Stimulated activated CD8-positive, alpha-beta memory T cell treated with anti-CD3 and anti-CD28 coated beads, Interleukin-4, amount 100 ng/mL, for 24 hours (primary cell): ENCODE measurements around the gene ECE1.
"Not testable (repeated sequence)": the region's sequence is repeated elsewhere in the genome, so short reads cannot be mapped to it uniquely, and the experiment has no call there.

Source experiments
- DNase-seq: peaks from one replicate; pipeline ENCODE4 v3.0.0-alpha.2; 2020; ENCODE audit warnings: low read depth

ECE1 gene

DNA sequence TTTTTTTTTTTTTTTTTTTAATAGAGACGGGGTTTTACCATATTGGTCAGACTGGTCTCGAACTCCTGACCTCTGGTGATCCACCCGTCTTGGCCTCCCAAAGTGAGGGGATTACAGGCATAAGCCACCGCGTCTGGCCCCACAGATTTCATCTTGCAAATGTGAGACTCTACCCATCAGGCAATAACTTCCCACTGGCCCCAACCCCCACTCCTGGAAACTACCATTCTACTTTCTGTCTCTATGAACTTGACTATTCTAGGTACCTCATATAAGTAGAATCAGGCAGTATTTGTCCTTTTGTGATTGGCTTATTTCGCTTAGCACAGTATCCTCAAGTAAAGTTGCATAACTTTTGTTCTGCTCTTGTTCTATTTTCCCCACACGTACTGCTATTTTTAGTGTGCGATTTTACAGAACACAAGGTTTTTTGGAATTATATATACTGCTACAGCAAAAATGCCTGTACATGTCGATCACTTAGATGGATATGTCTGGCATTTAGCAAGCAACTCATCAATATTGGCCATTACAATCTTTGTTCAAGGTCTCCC is 40.2 kb downstream of the ECE1 start:
- DNase-seq = no peak

- no peak for DNase-seq
Observed at GRCh38 chr1:21247892-21248715, 42.2 kb downstream of the ECE1 start.

DNA sequence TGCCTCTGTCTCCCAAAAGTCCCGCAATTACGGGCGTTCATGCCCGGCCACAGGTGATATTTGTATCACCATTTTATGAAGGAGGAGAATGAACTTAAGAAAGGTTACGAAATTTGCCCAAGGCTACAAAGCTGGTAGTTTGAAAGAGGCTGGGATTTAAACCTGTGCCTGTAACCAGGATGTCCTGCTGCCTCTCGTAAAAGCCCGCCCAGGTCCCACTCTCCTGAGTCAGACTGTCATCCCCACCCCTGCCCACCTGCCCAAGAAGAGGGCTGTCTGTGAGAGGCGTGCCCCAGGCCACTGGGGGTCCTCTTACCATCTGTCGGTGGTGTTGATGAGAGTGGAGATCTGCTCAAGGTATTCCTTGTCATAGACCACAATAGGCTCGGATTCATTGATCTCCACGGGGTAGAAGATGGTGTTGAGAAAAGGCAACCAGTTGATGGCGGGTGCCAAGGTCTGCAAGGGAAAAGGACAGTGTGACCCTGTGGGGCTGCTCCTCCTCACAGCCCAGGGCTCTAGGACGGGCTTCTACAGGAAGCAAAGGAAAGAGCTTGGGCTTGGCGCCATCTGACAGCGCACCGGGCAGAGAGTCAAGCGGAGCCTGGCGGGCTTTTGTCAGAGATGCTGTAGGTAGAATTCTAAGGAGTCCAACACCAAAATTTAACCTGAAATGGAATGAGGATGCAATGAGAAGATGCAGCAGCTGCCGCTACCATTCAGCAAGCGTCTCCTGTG is 43.2 kb downstream of the ECE1 start:
- no peak for DNase-seq

- no peak for DNase-seq
Observed at GRCh38 chr1:21245688-21246229, 44.5 kb downstream of the ECE1 start.

GRCh38 chr1:21244986-21245687 is 45.1 kb downstream of the ECE1 start:
- no peak for DNase-seq

DNA sequence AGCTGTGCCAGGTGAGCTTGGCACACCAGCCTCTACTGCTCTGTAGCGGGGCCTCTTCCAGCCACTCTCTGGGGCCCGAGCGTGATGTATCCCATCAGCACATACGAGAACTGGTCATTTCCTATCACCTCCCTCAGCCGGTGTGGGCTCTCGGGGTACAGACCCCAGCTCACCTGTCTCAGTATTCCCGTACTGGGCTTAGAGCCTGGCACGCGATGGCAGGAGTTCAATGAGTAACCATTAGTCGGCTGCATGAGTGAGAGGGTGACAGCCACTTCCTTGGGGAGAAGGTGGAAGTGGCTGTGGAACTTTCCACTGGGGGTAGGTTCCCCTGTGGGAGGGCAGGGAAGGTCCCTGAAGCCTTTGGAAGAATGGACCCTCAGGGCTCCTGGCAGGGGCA is 46.1 kb downstream of the ECE1 start:
- no peak for DNase-seq

DNA sequence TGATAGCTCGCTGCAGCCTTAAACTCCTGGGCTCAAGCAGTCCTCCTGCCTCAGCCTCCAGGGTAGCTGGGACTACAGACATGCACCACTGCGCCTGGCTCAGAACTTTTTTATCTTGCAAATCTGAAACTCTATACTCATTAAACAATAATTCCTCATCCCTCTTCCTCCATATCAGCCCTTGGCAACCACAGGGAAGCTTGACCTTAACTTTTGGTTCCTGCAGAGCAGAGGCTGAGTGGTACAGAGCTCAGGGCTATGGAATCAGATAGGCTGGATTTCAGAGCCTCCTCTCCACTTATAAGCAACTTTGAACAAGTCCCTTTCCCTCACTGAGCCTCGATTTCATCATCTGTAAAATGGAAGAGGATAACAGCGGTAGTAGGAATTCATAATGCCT is 47.4 kb downstream of the ECE1 start:
- DNase-seq = no peak

DNA sequence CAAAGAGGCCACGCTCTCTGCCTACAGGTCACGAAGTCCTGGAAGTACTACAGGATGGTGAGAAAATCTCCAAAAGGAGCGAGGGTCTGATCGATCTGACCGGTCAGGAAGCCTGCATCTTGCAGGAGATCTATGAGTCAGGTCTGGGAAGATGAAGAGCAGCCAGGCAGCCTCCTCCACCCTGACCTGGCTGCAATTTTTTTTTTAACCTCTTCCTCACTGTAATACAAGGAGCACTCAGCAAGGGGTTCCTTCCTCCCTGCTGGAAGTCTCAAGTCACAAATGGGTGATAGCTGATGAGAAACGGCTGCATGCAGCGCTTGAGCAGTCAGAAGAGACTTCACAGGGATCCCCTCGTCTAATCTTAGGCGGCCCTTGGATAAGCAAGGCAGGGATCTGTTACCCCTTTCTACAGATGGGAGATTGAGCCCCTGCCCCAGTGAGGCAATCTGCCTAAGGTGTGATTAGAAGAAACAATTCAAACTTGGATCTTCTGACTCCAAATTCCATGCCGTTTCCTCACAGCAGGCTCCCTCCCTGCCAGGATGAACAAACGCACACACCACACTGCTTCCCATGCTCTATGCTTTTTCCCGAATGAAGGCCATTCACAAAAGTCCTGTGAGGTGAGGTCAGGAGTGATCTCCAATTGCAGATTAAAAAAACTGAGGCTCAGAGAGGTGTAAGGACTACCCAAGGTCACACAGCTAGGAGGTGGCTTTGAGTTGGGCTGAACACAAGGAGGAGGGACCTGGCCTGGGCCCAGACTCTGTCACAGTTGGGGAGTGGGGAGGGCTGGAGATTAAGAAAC is 48.3 kb downstream of the ECE1 start:
- DNase-seq = no peak

- DNase-seq = no peak
Observed at GRCh38 chr1:21240706-21241105, 49.6 kb downstream of the ECE1 start.

- DNase-seq = no peak
Observed at GRCh38 chr1:21239221-21239620, 51.0 kb downstream of the ECE1 start.

GRCh38 chr1:21238141-21238800 is 52.0 kb downstream of the ECE1 start:
- DNase-seq = no peak

DNA sequence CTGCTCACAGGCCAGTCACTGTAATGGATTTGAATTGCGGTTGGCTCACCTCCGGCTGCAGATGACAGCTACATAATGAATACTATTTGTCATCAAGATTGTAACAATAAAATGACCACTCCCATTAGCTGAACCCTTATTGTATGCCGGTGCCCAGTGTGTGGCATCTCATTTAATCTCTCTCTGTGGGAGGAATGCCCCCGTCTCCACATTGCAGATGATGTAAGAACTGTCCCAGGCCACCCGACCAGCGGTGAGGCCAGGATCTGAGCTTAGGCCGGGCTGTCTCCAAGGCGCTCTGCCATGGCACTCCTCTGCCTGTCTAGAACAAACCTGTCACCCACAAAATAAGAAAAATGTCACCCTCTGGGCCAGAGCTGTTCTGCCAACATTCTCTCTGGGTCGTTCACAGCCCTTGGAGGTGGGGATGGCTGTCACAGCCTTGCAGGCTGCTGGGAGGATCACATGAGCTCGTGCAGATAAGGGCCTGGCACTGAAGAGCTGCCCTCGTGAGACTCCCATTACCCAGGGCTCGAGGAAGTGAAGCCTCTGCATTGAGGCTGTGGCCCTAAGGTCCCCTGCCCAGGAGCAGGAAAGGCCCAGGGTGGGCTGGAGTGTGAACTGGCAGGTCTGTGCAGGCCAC is 52.7 kb downstream of the ECE1 start:
- no peak for DNase-seq

DNA sequence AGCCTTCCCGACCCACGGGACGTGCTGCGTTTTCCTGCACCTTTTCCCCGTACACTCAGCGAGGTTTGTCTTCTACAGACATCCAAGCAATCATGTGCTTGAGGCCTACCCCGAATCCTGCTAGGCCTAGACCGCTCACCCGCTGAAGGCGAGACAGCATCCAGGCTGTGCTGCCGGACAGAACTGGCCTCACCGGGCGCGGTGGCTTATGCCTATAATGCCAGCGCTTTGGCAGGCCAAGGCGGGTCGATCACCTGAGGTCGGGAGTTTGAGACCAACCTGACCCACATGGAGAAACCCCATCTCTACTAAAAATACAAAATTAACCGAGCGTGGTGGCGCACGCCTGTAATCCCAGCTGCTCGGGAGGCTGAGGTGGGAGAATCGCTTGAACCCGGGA is 54.1 kb downstream of the ECE1 start:
- no peak for DNase-seq

DNA sequence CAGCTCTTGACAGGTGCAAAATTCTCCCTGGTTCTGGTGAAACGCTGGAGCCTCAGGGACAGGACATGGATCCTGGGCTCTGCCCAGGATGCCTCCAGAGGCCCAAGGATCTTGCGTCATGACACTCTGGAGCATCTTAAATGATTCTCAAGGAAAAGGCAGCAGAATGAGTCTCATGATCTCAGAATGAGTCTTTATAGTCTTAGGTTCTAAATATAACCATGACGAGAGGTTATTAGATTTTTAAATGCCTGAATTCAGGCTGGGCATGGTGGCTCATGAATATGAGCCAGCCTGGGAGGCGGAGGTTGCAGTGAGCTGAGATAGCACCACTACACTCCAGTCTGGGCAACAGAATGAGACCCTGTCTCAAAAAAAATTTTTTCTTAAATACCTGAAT is 55.5 kb downstream of the ECE1 start:
- no peak for DNase-seq

GRCh38 chr1:21233490-21233889 is 56.8 kb downstream of the ECE1 start:
- DNase-seq = no peak

DNA sequence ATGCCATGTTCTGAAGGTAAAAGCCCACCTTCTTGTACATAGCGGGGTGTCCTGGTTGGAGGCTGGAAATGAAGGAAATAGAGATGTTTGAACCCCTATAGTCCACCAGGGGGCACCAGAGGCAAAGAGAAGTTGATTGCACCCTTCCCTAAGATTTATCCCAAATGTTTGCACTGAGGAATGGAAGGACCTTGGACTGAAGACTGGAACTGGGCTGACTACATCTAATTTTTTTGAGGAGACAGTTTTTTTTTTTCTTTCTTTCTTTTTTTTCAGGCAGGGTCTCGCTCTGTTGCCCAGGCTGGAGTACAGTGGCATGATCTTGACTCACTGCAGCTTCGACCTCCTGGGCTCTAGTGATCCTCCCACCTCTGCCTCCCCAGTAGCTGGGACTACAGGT is 58.2 kb downstream of the ECE1 start:
- DNase-seq = no peak

DNA sequence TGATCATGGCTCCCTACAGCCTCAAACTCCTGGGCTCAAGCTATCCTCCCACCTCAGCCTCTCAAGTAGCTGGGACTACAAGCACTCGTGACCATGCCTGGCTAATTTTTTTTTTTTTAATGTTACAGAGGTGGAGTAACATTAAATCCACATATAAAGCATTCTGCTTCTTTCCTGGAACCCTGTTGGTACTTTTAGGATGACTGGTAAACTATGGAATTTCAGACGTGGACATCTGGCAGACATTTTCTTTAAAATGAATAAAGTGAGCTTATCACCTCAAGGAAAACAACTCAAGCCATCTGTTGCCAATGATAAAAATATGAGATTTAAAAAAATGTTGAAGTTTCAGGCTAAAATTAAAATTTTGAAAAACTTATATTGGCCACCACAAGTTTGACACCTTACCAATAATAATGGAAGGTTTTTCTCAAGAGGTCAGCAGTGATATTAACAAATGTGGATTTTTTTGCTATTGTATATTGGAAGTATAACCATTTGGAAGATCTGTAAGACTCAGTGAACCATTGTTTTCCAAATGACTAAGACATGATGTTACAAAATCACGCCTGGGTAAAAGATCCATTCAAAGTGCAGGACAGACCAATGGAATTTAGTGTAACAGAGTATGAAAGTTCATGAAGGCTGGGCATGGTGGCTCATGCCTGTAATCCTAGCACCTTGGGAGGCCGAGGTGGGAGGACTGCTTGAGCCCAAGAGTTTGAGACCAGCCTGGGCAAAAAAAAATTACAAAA is 60.8 kb downstream of the ECE1 start:
- DNase-seq = no peak

- DNase-seq = not testable (repeated sequence)
Observed at GRCh38 chr1:21228224-21228623, 62.0 kb downstream of the ECE1 start.

DNA sequence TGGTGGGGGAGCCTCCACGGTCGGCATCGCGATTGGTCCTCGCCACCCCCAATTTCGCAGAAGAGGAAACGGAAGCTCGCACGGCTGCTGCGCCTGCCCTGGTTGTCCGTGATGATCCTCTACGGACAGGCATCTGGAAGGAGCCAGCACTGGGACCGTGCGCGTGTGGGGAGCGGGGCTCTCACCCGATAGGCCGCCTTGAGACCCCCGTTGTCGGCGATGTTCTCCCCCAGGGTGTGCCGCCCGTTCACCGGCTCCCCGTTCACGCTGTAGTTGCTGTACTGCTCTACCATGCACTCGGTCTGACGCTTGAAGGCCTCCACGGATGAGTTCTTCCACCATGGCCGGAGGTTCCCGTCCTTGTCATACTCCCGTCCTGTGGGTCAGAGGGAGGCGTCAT is 65.2 kb downstream of the ECE1 start:
- no peak for DNase-seq

GRCh38 chr1:21220815-21221214 is 69.4 kb downstream of the ECE1 start:
- no peak for DNase-seq
